Uterus (tissue), 2 donors: ENCODE data around the gene CALM1.

Source experiments
- POLR2A ChIP-seq, 2 donors: fragments of 450-650 bp; IDR thresholded peaks; one replicate each; pipeline ENCODE4 v1.6.1; 2016; ENCODE audit warnings: antibody characterized with exemption in 2 of 2, mild to moderate bottlenecking in 1 of 2, moderate library complexity in 1 of 2
- TF ChIP-seq, protein P1 (sequence below), 4 experiments: fragments of 200-600 bp in 2 of 4; fragments of 450-650 bp in 2 of 4; sonication (generic) in 2 of 4; IDR thresholded peaks; one replicate each; pipeline ENCODE4 v1.5.1; 2016 to 2019; ENCODE audit warnings: antibody characterized with exemption in 4 of 4, mild to moderate bottlenecking in 2 of 4, moderate library complexity in 1 of 4

DNA sequence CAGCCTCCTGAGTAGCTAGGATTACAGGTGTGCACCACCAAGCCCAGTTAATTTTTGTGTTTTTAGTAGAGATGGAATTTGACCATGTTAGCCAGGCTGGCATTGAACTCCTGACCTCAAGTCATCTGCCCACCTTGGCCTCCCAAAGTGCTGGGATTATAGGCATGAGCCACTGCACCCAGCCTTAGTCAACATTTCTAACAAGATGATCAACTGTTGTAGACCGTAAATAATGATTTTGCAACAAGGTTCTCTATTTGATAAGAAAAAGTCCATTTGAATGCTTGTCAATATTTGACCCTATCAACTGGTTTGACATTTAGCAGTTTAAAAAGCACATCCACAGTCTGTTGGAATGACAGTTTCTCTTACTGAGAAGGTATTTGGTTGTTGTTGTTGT, 39.9 kb upstream of the CALM1 start:
- TF ChIP-seq POLR2A (IDR thresholded peaks at IDR 0.05) = no peak
- TF ChIP-seq, protein P1, sequence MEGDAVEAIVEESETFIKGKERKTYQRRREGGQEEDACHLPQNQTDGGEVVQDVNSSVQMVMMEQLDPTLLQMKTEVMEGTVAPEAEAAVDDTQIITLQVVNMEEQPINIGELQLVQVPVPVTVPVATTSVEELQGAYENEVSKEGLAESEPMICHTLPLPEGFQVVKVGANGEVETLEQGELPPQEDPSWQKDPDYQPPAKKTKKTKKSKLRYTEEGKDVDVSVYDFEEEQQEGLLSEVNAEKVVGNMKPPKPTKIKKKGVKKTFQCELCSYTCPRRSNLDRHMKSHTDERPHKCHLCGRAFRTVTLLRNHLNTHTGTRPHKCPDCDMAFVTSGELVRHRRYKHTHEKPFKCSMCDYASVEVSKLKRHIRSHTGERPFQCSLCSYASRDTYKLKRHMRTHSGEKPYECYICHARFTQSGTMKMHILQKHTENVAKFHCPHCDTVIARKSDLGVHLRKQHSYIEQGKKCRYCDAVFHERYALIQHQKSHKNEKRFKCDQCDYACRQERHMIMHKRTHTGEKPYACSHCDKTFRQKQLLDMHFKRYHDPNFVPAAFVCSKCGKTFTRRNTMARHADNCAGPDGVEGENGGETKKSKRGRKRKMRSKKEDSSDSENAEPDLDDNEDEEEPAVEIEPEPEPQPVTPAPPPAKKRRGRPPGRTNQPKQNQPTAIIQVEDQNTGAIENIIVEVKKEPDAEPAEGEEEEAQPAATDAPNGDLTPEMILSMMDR (IDR thresholded peaks at IDR 0.05) = no peak
